PC-3 (cell line): ENCODE data around the gene NUTF2. TPM values are rescaled to one million over a fixed set of nuclear protein-coding genes. Genes with fewer than 3 reads are reported as not detected.

Experiments used
- ATAC-seq: fragments of 200-7000 bp; cut with Tn5 transposase; 2 replicates; pipeline ENCODE4 v1.9.1; 2020; ENCODE audit warnings: mild to moderate bottlenecking, moderate library complexity
- BruUV-seq: library from RNA; stranded (reverse); fragments of 400-500 nt; replicated peaks from 2 replicates; lab custom pipeline; 2021; lab: Mats Ljungman, UMichigan
- CTCF ChIA-PET: fragments of 300-600 bp; sonication (Branson Sonifier 250); formaldehyde crosslinking; loops from one replicate; lab custom pipeline; 2022; ENCODE audit warnings: antibody characterized with exemption; lab: Charles Lee
- POLR2A ChIA-PET: fragments of 300-600 bp; sonication (Branson Sonifier 250); formaldehyde crosslinking; loops from one replicate; lab custom pipeline; 2022; ENCODE audit warnings: antibody characterized with exemption; ENCODE audit not compliant: unreplicated experiment; lab: Charles Lee
- DNase-seq: peaks from one replicate; pipeline ENCODE4 v3.0.0-alpha.2; 2015
- H2AFZ ChIP-seq: fragments of 300-600 bp; sonication (generic); 2 replicates; pipeline ENCODE4 v1.6.0; 2016; ENCODE audit warnings: antibody characterized with exemption, low read length
- H3F3A ChIP-seq: fragments of 300-600 bp; sonication (generic); one replicate; pipeline ENCODE4 v1.6.0; 2017; ENCODE audit warnings: antibody characterized with exemption, low read length, control low read depth, mild to moderate bottlenecking; ENCODE audit not compliant: unreplicated experiment
- H3K27ac ChIP-seq: fragments of 300-600 bp; sonication (generic); 2 replicates; pipeline ENCODE4 v1.5.1; 2016; ENCODE audit warnings: mild to moderate bottlenecking, low read length
- H3K27me3 ChIP-seq: fragments of 300-600 bp; sonication (generic); 2 replicates; pipeline ENCODE4 v1.6.1; 2016; ENCODE audit warnings: low read length, mixed read lengths
- H3K36me3 ChIP-seq: fragments of 300-600 bp; sonication (generic); 2 replicates; pipeline ENCODE4 v1.6.1; 2016; ENCODE audit warnings: low read depth, mixed run types, low read length, mixed read lengths
- H3K4me1 ChIP-seq: fragments of 300-600 bp; sonication (generic); 2 replicates; pipeline ENCODE4 v1.5.1; 2016; ENCODE audit warnings: low read length; ENCODE audit not compliant: insufficient read depth
- H3K4me2 ChIP-seq: fragments of 300-600 bp; sonication (generic); 2 replicates; pipeline ENCODE4 v1.6.0; 2016; ENCODE audit warnings: low read length
- H3K4me3 ChIP-seq: fragments of 300-600 bp; sonication (generic); 2 replicates; pipeline ENCODE4 v1.5.1; 2016; ENCODE audit warnings: mild to moderate bottlenecking, low read length, mixed read lengths
- H3K79me2 ChIP-seq: fragments of 300-600 bp; sonication (generic); 2 replicates; pipeline ENCODE4 v1.6.1; 2017; ENCODE audit warnings: low read length, mixed read lengths
- H3K9ac ChIP-seq: fragments of 300-600 bp; sonication (generic); 2 replicates; pipeline ENCODE4 v1.6.0; 2016; ENCODE audit warnings: mild to moderate bottlenecking, low read length
- H3K9me2 ChIP-seq: fragments of 300-600 bp; sonication (generic); replicated peaks from 2 replicates; pipeline ENCODE4 v1.6.1; 2016; ENCODE audit warnings: mixed run types, low read length, mixed read lengths
- H3K9me3 ChIP-seq: fragments of 300-600 bp; sonication (generic); 2 replicates; pipeline ENCODE4 v1.6.1; 2016; ENCODE audit warnings: low read length, mixed read lengths
- H4K20me1 ChIP-seq: fragments of 300-600 bp; sonication (generic); 2 replicates; pipeline ENCODE4 v1.6.1; 2016; ENCODE audit warnings: low read length, mixed read lengths
- EZH2 ChIP-seq: fragments of 300-600 bp; sonication (generic); IDR thresholded peaks from one replicate; pipeline ENCODE4 v1.6.1; 2017; ENCODE audit warnings: antibody characterized with exemption, mild to moderate bottlenecking, low read length; ENCODE audit not compliant: unreplicated experiment
- EZH2phosphoT487 ChIP-seq: fragments of 300-600 bp; sonication (generic); IDR thresholded peaks from 2 replicates; pipeline ENCODE4 v1.6.1; 2018; ENCODE audit warnings: mild to moderate bottlenecking, antibody characterized with exemption, low read length, borderline replicate concordance
- intact Hi-C: fragments of 100-400 bp; cut with micrococcal nuclease; formaldehyde crosslinking; loops from 2 replicates; pipeline ENCODE4 v1.9.0; 2023
- total RNA-seq: library from RNA; depleted of rRNA; stranded (reverse); fragments of >200 nt; gene quantifications from 2 replicates; pipeline ENCODE4 v1.2.3, GENCODE V29; 2014
- TF ChIP-seq, protein P1 (sequence below): fragments of 300-600 bp; sonication (generic); conservative IDR thresholded peaks from 2 replicates; pipeline ENCODE4 v1.5.1; 2017; ENCODE audit warnings: antibody characterized with exemption, low read depth, mild to moderate bottlenecking, low read length

NUTF2 gene
- total RNA-seq, 1 experiment from 2014 or later: 167 TPM

DNA sequence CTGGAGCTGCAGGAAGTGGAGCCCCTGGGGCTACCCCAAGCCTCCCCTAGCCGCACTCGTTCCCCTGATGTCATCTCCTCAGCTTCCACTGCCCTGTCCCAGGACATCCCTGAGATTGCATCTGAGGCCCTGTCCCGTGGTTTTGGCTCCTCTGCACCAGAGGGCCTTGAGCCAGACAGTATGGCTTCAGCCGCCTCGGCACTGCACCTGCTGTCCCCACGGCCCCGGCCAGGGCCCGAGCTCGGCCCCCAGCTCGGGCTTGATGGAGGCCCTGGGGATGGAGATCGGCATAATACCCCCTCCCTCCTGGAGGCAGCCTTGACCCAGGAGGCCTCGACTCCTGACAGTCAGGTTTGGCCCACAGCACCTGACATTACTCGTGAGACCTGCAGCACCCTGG is 33.9 kb downstream of the NUTF2 start:
- H3K36me3 ChIP-seq: peaks cover 18% of the 10 kb centered on the region
- intact Hi-C loops: no loop called here
- no TSS peak for BruUV-seq
- DNase-seq (no peak), ATAC-seq (no peak)
- H3F3A ChIP-seq: no peaks in the 10 kb centered on the region
- TF ChIP-seq EZH2: no peak
- TF ChIP-seq, protein P1, sequence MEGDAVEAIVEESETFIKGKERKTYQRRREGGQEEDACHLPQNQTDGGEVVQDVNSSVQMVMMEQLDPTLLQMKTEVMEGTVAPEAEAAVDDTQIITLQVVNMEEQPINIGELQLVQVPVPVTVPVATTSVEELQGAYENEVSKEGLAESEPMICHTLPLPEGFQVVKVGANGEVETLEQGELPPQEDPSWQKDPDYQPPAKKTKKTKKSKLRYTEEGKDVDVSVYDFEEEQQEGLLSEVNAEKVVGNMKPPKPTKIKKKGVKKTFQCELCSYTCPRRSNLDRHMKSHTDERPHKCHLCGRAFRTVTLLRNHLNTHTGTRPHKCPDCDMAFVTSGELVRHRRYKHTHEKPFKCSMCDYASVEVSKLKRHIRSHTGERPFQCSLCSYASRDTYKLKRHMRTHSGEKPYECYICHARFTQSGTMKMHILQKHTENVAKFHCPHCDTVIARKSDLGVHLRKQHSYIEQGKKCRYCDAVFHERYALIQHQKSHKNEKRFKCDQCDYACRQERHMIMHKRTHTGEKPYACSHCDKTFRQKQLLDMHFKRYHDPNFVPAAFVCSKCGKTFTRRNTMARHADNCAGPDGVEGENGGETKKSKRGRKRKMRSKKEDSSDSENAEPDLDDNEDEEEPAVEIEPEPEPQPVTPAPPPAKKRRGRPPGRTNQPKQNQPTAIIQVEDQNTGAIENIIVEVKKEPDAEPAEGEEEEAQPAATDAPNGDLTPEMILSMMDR: no peak
- TF ChIP-seq EZH2phosphoT487: no peak
- ChIA-PET CTCF (no interaction called here), POLR2A (no interaction called here)
- H3K79me2 ChIP-seq: peaks cover 15% of the 10 kb centered on the region
- H3K9me3 ChIP-seq: no peaks in the 10 kb centered on the region
- H3K4me2 ChIP-seq: no peak overlapping the region
- H3K9ac ChIP-seq: no peak overlapping the region
- no peak overlapping the region for H2AFZ ChIP-seq
- no peaks in the 10 kb centered on the region for H3K27me3 ChIP-seq
- no peak overlapping the region for H3K4me3 ChIP-seq
- no peak overlapping the region for H3K27ac ChIP-seq
- peaks cover 6% of the 10 kb centered on the region; the same call in 1 of the 2 replicates for H3K4me1 ChIP-seq
- H3K9me2 ChIP-seq: no peaks in the 10 kb centered on the region
- 0 out of 2 replicates have a peak, but pooled peaks cover 7% of the 10 kb centered on the region for H4K20me1 ChIP-seq

DNA sequence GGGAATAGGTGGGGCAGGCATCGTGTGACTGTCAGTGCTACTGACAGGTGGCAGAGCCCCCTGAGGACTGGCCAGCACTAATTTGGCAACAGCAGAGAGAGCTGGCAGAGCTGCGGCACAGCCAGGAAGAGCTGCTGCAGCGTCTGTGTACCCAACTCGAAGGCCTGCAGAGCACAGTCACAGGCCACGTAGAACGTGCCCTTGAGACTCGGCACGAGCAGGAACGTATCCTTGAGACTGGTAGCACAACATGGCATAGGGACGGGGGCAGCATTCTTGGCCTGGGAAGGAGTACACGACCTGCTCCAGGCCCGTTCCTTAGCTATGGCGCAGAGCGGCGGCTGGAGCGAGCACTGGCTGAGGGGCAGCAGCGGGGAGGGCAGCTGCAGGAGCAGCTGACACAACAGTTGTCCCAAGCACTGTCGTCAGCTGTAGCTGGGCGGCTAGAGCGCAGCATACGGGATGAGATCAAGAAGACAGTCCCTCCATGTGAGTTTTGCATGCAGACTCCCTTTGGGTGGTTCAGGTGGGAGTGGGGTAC is 35.0 kb downstream of the NUTF2 start:
- ATAC-seq: no peak
- no peaks in the 10 kb centered on the region for H3K9me3 ChIP-seq
- no TSS peak for BruUV-seq

More for the DNA sequence above, 35.0 kb downstream of the NUTF2 start:
- H3K9me2 ChIP-seq: no peaks in the 10 kb centered on the region
- H2AFZ ChIP-seq: no peak overlapping the region
- no peak for DNase-seq
- H3K27me3 ChIP-seq: no peaks in the 10 kb centered on the region
- no peak overlapping the region for H3K27ac ChIP-seq
- H3K4me3 ChIP-seq: no peak overlapping the region
- H3K79me2 ChIP-seq: 0 out of 2 replicates have a peak, but pooled peaks cover 4% of the 10 kb centered on the region
- ChIA-PET CTCF (no interaction called here), POLR2A (no interaction called here)
- no peaks in the 10 kb centered on the region for H4K20me1 ChIP-seq
- H3K9ac ChIP-seq: no peak overlapping the region
- H3K4me2 ChIP-seq: no peak overlapping the region
- no peaks in the 10 kb centered on the region for H3F3A ChIP-seq
- H3K4me1 ChIP-seq: peaks cover 6% of the 10 kb centered on the region; the same call in 1 of the 2 replicates
- intact Hi-C loops: no loop called here
- TF ChIP-seq EZH2 (no peak), EZH2phosphoT487 (no peak)
- TF ChIP-seq, protein P1: no peak
- H3K36me3 ChIP-seq: peaks cover 17% of the 10 kb centered on the region
